KOPT-K1 (cell line): ENCODE measurements around the gene TLE2.

ENCODE experiments used
- H3K27ac ChIP-seq: fragments of 200-600 bp; sonication (generic); 2 replicates; pipeline ENCODE4 v1.5.1; 2016; ENCODE audit warnings: antibody characterized with exemption, mild to moderate bottlenecking, low read depth, low read length; ENCODE audit not compliant: poor library complexity, severe bottlenecking
- H3K36me3 ChIP-seq: fragments of 200-600 bp; sonication (generic); 2 replicates; pipeline ENCODE4 v1.5.1; 2017; ENCODE audit warnings: antibody characterized with exemption, mild to moderate bottlenecking, low read length, moderate library complexity; ENCODE audit not compliant: insufficient read depth
- H3K9me3 ChIP-seq: fragments of 200-600 bp; sonication (generic); 2 replicates; pipeline ENCODE4 v1.5.1; 2017; ENCODE audit warnings: antibody characterized with exemption, low read length, mild to moderate bottlenecking; ENCODE audit not compliant: insufficient read depth, poor library complexity, severe bottlenecking

The TLE2 gene

DNA sequence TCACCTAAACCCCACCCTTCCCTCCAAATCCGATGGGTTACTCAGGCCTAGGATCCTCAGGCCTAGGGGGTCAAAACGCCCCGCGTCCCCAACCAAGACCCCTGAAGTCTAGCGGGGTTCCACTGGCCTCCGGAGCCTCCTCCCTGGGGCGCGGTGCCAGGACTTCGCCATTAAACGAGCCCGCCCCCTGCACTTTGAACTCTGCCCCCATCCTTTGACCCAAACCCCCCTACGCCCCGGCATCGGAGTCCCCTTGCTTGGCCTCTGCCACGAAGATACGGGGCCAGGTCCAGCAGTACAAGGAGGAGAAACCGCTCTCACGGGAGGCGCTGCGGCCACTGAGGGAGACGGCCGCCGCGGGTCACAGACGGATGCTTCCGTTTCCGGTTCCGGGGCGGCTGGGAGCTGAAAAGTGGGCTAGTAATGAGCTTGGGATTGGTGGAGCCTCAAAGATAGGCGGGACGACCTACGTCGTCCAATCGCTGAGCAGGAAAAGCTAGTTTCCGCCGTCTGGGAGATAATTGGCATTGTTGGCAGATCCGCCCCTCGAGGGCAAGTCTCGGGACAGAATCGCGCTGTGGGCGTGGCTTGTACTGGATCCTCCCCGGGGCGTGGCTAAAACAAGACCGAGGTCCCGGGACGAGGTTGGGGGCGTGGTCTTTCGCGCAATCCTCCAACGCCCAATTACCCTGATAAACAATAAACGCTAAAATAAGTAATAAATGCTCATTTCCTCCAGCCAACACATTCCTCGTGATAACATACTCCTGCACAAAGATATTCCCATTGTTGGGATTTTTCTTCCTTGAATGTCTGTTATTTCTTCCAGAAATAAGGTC lies 78.6 kb downstream of the TLE2 start:
- Histone ChIP-seq H3K27ac (peak overlapping the region; percentile 91), H3K9me3 (no peaks in the 10 kb centered on the region), H3K36me3 (no peaks in the 10 kb centered on the region)

DNA sequence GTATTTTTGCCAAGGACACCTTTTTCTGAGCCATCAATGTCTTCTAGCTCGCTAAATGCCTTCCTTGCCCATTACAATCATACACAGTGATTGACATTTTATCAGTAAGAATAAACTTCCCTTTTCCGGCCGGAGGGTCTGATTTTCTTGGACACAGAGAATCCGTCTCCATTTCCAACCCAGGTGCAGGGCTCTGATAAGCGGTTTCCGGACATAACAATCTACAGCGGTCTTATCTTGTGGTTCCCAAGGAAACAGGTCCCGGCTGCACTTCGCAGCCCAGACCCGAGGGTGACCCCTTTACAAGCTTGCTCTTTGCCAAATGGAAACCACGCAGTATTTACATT lies 79.2 kb downstream of the TLE2 start:
- Histone ChIP-seq H3K36me3 (no peaks in the 10 kb centered on the region), H3K27ac (peak overlapping the region; percentile 91), H3K9me3 (no peaks in the 10 kb centered on the region)
